Coronary artery (tissue), 2 donors: ENCODE measurements around the gene PRRG4.
"Not testable (repeated sequence)": the region's sequence is repeated elsewhere in the genome, so short reads cannot be mapped to it uniquely, and the experiment has no call there.

Experiments used
- DNase-seq: peaks from one replicate; pipeline ENCODE4 v3.0.0-alpha.2; 2017; ENCODE audit warnings: low spot score
- H3K27ac ChIP-seq, 2 donors: fragments of 200-600 bp; sonication (generic); one replicate each; pipeline ENCODE4 v1.5.1; 2016 to 2019
- H3K4me3 ChIP-seq: fragments of 200-600 bp; sonication (generic); 2 replicates; pipeline ENCODE4 v1.5.1; 2016; ENCODE audit warnings: mild to moderate bottlenecking, moderate library complexity
- CTCF ChIP-seq: fragments of 200-600 bp; sonication (generic); IDR thresholded peaks from one replicate; pipeline ENCODE4 v1.5.1; 2019; ENCODE audit warnings: antibody characterized with exemption

The PRRG4 gene

GRCh38 chr11:32861850-32862577 is 32.3 kb downstream of the PRRG4 start:
- no peak overlapping the region for H3K27ac ChIP-seq
- no peak overlapping the region for H3K4me3 ChIP-seq

GRCh38 chr11:32864555-32864954 is 34.8 kb downstream of the PRRG4 start:
- no peak for TF ChIP-seq CTCF
- Histone ChIP-seq H3K27ac (no peak overlapping the region), H3K4me3 (no peak overlapping the region)
- no peak for DNase-seq

More at GRCh38 chr11:32861850-32862577, 32.3 kb downstream of the PRRG4 start:
- TF ChIP-seq CTCF = no peak
- DNase-seq = no peak

- H3K27ac ChIP-seq, DNase-seq: not testable (repeated sequence)
These were observed 39.0 kb downstream of the PRRG4 start for GRCh38 chr11:32868752-32869151.

GRCh38 chr11:32870676-32871075 is 40.9 kb downstream of the PRRG4 start:
- no peak overlapping the region for H3K4me3 ChIP-seq
- H3K27ac ChIP-seq = no peak overlapping the region
- no peak for DNase-seq
- TF ChIP-seq CTCF = no peak

More at GRCh38 chr11:32868752-32869151, 39.0 kb downstream of the PRRG4 start:
- not testable (repeated sequence) for H3K4me3 ChIP-seq

- H3K27ac ChIP-seq = no peak overlapping the region
- no peak for TF ChIP-seq CTCF
- H3K4me3 ChIP-seq = no peak overlapping the region
- no peak for DNase-seq
These were observed 44.4 kb downstream of the PRRG4 start for GRCh38 chr11:32874132-32874531.

GRCh38 chr11:32881286-32881685 is 51.6 kb downstream of the PRRG4 start:
- H3K4me3 ChIP-seq = no peak overlapping the region
- TF ChIP-seq CTCF = no peak
- no peak overlapping the region for H3K27ac ChIP-seq
- no peak for DNase-seq

GRCh38 chr11:32883421-32883820 is 53.7 kb downstream of the PRRG4 start:
- no peak for DNase-seq
- Histone ChIP-seq H3K27ac (no peak overlapping the region), H3K4me3 (no peak overlapping the region)
- no peak for TF ChIP-seq CTCF
